MM.1S (cell line): Measurements from ENCODE around the gene FTH1.

Experiments
- DNase-seq: peaks from one replicate; pipeline ENCODE4 v3.0.0-alpha.2; 2015
- H2AFZ ChIP-seq: fragments of 300-600 bp; sonication (generic); 2 replicates; pipeline ENCODE4 v1.6.0; 2016; ENCODE audit warnings: antibody characterized with exemption, low read length
- H3F3A ChIP-seq: fragments of 300-600 bp; sonication (generic); 2 replicates; pipeline ENCODE4 v1.6.1; 2016; ENCODE audit warnings: mild to moderate bottlenecking, antibody characterized with exemption, low read length, moderate library complexity, mixed read lengths; ENCODE audit not compliant: insufficient read depth
- H3K27ac ChIP-seq: fragments of 300-600 bp; sonication (generic); 2 replicates; pipeline ENCODE4 v1.5.1; 2016; ENCODE audit warnings: mild to moderate bottlenecking, low read length
- H3K27me3 ChIP-seq: fragments of 300-600 bp; sonication (generic); replicated peaks from 2 replicates; pipeline ENCODE4 v1.6.0; 2016; ENCODE audit warnings: low read length; ENCODE audit not compliant: insufficient read depth
- H3K36me3 ChIP-seq: fragments of 300-600 bp; sonication (generic); replicated peaks from 2 replicates; pipeline ENCODE4 v1.6.1; 2016; ENCODE audit warnings: mild to moderate bottlenecking, low read length, mixed read lengths; ENCODE audit not compliant: insufficient read depth
- H3K4me1 ChIP-seq: fragments of 300-600 bp; sonication (generic); 2 replicates; pipeline ENCODE4 v1.6.1; 2016; ENCODE audit warnings: low read length, mixed read lengths
- H3K4me2 ChIP-seq: fragments of 300-600 bp; sonication (generic); 2 replicates; pipeline ENCODE4 v1.6.0; 2016; ENCODE audit warnings: low read depth, low read length
- H3K4me3 ChIP-seq: fragments of 300-600 bp; sonication (generic); 2 replicates; pipeline ENCODE4 v1.5.1; 2016; ENCODE audit warnings: low read length, mixed read lengths
- H3K79me2 ChIP-seq: fragments of 300-600 bp; sonication (generic); 2 replicates; pipeline ENCODE4 v1.6.1; 2016; ENCODE audit warnings: mixed run types, low read length, mixed read lengths
- H3K9ac ChIP-seq: fragments of 300-600 bp; sonication (generic); 2 replicates; pipeline ENCODE4 v1.6.1; 2016; ENCODE audit warnings: low read length, mixed read lengths
- H3K9me2 ChIP-seq: fragments of 300-600 bp; sonication (generic); replicated peaks from 2 replicates; pipeline ENCODE4 v1.6.1; 2016; ENCODE audit warnings: mild to moderate bottlenecking, low read length, mixed read lengths; ENCODE audit not compliant: insufficient read depth
- H3K9me3 ChIP-seq: fragments of 300-600 bp; sonication (generic); replicated peaks from 2 replicates; pipeline ENCODE4 v1.6.1; 2016; ENCODE audit warnings: mild to moderate bottlenecking, low read length, mixed read lengths; ENCODE audit not compliant: insufficient read depth
- H4K20me1 ChIP-seq: fragments of 300-600 bp; sonication (generic); 2 replicates; pipeline ENCODE4 v1.6.1; 2016; ENCODE audit warnings: mild to moderate bottlenecking, low read length, moderate library complexity, mixed read lengths; ENCODE audit not compliant: insufficient read depth
- EZH2 ChIP-seq: fragments of 300-600 bp; sonication (generic); optimal IDR thresholded peaks from 2 replicates; pipeline ENCODE3; 2017; ENCODE audit warnings: low read depth, mild to moderate bottlenecking, antibody characterized with exemption, low read length, mixed read lengths
- EZH2phosphoT487 ChIP-seq: fragments of 300-600 bp; sonication (generic); IDR thresholded peaks from 2 replicates; pipeline ENCODE4 v1.6.1; 2018; ENCODE audit warnings: antibody characterized with exemption, low read length
- TF ChIP-seq, protein P1 (sequence below): fragments of 300-600 bp; sonication (generic); IDR thresholded peaks from 2 replicates; pipeline ENCODE4 v1.5.1; 2016; ENCODE audit warnings: antibody characterized with exemption, low read length, mixed read lengths

Gene FTH1

DNA sequence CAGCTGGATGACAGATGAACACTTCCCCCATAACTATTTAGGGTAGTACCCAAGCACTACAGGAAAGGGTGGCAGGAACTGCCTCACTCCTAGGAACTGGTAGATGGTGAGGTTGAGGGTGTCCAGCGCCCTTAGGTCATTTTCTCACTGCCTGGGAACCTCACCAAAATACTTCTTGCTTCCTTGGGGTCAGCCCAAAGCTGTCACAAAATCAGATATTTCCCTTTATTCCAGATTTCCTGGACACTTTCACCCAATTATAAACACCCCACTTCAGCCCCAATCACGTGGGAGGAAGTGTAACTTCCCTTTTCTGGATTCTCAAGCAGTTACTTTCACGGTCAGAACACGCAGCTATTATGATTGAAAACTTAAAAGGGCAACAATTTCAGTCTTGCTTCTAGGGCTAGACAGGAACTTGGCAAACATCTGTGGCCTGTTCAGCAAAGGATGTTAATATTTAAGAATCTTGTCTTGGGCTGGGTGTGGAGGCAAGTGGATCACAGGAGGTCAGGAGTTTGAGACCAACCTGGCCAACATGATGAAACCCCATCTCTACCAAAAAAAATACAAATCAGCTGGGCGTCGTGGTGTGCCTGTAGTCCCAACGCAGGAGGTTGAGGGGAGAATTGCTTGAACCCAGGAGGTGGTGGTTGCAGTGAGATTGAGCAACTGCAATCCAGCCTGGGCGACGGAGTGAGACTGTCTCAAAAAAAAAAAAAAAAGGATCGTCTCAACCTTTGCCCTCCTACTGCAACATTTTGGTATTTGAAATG, 4.0 kb downstream of the FTH1 start:
- Histone ChIP-seq H3K4me2 (no peak overlapping the region), H4K20me1 (no peaks in the 10 kb centered on the region), H3K36me3 (no peaks in the 10 kb centered on the region; the same call in 1 of the 2 replicates), H3F3A (no peaks in the 10 kb centered on the region), H3K4me3 (no peak overlapping the region), H3K4me1 (peaks cover 24% of the 10 kb centered on the region), H3K9ac (no peak overlapping the region), H3K9me2 (no peaks in the 10 kb centered on the region), H3K9me3 (no peaks in the 10 kb centered on the region), H3K27ac (peak overlapping the region; percentile 15; the same call in 1 of the 2 replicates), H3K79me2 (peaks cover 18% of the 10 kb centered on the region), H2AFZ (no peak overlapping the region), H3K27me3 (no peaks in the 10 kb centered on the region; the same call in 1 of the 2 replicates)
- TF ChIP-seq, protein P1, sequence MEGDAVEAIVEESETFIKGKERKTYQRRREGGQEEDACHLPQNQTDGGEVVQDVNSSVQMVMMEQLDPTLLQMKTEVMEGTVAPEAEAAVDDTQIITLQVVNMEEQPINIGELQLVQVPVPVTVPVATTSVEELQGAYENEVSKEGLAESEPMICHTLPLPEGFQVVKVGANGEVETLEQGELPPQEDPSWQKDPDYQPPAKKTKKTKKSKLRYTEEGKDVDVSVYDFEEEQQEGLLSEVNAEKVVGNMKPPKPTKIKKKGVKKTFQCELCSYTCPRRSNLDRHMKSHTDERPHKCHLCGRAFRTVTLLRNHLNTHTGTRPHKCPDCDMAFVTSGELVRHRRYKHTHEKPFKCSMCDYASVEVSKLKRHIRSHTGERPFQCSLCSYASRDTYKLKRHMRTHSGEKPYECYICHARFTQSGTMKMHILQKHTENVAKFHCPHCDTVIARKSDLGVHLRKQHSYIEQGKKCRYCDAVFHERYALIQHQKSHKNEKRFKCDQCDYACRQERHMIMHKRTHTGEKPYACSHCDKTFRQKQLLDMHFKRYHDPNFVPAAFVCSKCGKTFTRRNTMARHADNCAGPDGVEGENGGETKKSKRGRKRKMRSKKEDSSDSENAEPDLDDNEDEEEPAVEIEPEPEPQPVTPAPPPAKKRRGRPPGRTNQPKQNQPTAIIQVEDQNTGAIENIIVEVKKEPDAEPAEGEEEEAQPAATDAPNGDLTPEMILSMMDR: no peak
- TF ChIP-seq EZH2 (no peak), EZH2phosphoT487 (no peak)
- peak; percentile 19 for DNase-seq

DNA sequence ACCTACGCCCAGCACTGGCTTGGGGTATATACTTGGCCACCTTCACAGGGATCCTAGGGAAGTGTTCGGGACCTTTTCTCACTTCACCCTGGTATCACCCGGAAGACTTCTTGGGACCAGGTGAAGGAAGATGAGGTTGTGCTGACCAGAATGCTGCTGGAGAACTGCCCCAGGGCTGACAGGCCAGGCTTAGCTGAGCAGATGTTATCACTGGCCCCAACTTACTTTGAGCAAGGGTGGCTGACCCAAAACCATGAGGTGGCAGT, 4.5 kb downstream of the FTH1 start:
- DNase-seq: no peak
- Histone ChIP-seq H3K36me3 (no peaks in the 10 kb centered on the region; the same call in 1 of the 2 replicates), H3K4me2 (no peak overlapping the region), H3K27me3 (no peaks in the 10 kb centered on the region; the same call in 1 of the 2 replicates), H3F3A (no peaks in the 10 kb centered on the region), H3K4me1 (peaks cover 24% of the 10 kb centered on the region), H3K4me3 (no peak overlapping the region), H3K9me2 (no peaks in the 10 kb centered on the region), H3K27ac (peak overlapping the region; percentile 15; the same call in 1 of the 2 replicates), H2AFZ (no peak overlapping the region), H3K9ac (no peak overlapping the region), H3K79me2 (peaks cover 18% of the 10 kb centered on the region), H4K20me1 (no peaks in the 10 kb centered on the region), H3K9me3 (no peaks in the 10 kb centered on the region)
- TF ChIP-seq, protein P1: no peak
- no peak for TF ChIP-seq EZH2phosphoT487
- no peak for TF ChIP-seq EZH2

DNA sequence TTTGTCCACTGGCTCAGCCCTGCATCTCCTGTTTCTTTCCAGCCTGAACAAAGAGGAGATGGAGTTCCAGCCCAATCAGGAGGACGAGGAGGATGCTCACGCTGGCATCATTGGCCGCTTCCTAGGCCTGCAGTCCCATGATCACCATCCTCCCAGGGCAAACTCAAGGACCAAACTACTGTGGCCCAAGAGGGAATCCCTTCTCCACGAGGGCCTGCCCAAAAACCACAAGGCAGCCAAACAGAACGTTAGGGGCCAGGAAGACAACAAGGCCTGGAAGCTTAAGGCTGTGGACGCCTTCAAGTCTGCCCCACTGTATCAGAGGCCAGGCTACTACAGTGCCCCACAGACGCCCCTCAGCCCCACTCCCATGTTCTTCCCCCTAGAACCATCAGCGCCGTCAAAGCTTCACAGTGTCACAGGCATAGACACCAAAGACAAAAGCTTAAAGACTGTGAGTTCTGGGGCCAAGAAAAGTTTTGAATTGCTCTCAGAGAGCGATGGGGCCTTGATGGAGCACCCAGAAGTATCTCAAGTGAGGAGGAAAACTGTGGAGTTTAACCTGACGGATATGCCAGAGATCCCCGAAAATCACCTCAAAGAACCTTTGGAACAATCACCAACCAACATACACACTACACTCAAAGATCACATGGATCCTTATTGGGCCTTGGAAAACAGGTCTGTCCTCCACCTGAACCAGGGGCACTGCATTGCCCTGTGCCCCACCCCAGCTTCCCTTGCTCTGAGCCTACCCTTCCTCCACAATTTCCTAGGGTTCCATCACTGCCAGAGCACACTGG, 5.0 kb downstream of the FTH1 start:
- no peak overlapping the region for H3K4me3 ChIP-seq
- H3K9me2 ChIP-seq: no peaks in the 10 kb centered on the region
- no peaks in the 10 kb centered on the region; the same call in 1 of the 2 replicates for H3K27me3 ChIP-seq
- no peak overlapping the region for H2AFZ ChIP-seq
- peaks cover 18% of the 10 kb centered on the region for H3K79me2 ChIP-seq
- DNase-seq: no peak
- no peak overlapping the region for H3K4me2 ChIP-seq
- no peaks in the 10 kb centered on the region; the same call in 1 of the 2 replicates for H3K36me3 ChIP-seq
- no peak overlapping the region for H3K27ac ChIP-seq
- no peaks in the 10 kb centered on the region for H3F3A ChIP-seq
- peaks cover 24% of the 10 kb centered on the region for H3K4me1 ChIP-seq
- no peaks in the 10 kb centered on the region for H4K20me1 ChIP-seq
- no peaks in the 10 kb centered on the region for H3K9me3 ChIP-seq
- TF ChIP-seq, protein P1: no peak
- H3K9ac ChIP-seq: no peak overlapping the region
